CD4-positive, alpha-beta T cell treated with Interleukin-17A for 4 hours (primary cell): ENCODE data around the gene CCL5.

ENCODE experiments used
- DNase-seq: peaks from one replicate; pipeline ENCODE4 v3.0.0-alpha.2; 2020; ENCODE audit warnings: mixed read lengths

Gene CCL5

DNA sequence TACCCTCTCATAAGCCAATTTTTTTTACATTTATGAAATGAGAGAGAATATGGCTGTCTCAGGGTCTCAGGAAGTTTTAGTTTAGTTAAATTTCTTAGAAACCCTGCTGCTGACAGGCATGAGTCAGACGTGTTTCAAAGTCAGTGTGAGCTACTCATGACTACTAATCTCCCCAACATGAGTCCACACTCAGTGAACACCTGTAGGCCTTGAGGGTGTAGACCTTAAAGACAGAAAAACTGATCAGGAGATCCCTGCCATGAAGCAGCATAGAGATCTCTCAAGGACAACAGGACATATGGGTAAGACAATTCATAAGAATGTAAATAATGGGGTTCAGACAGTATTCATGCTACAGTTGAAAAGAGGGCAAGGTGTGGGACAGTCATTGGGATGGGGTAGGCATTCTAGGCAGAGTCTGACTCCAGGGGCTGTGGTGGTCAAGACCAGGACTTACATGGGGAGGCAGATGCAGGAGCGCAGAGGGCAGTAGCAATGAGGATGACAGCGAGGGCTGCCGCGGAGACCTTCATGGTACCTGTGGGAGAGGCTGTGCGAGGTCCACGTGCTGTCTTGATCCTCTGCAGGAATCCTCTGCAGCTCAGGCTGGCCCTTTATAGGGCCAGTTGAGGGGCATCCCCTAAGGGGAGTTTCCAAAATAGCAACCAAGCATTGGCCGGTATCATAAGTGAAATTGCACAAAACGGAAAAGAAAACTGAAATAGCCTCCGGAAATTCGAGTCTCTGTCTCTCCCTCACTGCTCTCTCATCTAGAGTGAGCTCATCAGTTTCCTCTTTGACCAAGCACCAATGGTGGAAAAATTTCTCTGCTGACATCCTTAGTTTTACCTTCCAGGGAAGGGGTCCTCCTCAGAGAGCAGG, at the start of gene CCL5:
CCL5 (minus strand) TSS at position 588 of the 882 bp plus-strand sequence.
- peak; percentile 48 for DNase-seq

DNA sequence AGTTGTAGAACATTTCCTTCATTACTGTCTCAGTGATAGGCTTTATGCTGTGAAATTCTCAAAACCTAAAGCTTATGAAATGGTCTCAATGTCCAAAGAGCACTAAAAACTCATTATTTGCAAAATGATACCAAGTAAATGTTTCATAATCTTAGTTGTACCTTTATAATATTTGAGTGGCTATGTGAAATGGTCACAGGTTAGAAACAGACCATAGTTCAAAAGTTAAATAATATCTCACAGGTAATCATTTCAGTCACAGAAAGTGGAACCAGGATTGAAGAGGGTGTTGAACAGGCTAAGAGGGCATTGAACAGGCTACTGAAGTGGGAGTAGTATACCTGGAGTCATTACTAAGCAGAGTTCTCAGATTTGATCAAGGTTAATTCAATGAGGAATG, 47.6 kb upstream of the CCL5 start:
- DNase-seq = no peak

GRCh38 chr17:35923609-35924114, 43.5 kb upstream of the CCL5 start:
- no peak for DNase-seq

DNA sequence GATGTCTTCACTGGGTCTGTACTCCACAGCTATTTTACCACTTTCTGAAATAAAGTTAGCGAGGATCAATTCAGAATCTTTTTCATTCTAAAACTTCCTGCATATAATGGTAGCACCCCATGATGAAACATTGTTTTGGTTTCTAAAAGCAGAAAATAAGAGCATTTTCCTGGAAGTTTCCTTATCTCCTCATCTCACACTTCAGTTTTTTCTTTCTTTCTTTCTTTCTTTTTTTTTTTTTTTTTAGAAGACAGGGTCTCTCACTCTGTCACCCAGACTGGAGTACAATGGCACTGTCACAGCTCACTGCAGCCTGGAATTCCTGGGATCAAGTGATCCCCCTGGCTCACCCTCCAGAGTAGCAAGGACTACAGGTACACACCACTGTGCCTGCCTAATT, 40.1 kb upstream of the CCL5 start:
- DNase-seq = no peak

GRCh38 chr17:35918665-35919064, 38.5 kb upstream of the CCL5 start:
- no peak for DNase-seq

GRCh38 chr17:35917519-35918213, 37.5 kb upstream of the CCL5 start:
- no peak for DNase-seq

DNA sequence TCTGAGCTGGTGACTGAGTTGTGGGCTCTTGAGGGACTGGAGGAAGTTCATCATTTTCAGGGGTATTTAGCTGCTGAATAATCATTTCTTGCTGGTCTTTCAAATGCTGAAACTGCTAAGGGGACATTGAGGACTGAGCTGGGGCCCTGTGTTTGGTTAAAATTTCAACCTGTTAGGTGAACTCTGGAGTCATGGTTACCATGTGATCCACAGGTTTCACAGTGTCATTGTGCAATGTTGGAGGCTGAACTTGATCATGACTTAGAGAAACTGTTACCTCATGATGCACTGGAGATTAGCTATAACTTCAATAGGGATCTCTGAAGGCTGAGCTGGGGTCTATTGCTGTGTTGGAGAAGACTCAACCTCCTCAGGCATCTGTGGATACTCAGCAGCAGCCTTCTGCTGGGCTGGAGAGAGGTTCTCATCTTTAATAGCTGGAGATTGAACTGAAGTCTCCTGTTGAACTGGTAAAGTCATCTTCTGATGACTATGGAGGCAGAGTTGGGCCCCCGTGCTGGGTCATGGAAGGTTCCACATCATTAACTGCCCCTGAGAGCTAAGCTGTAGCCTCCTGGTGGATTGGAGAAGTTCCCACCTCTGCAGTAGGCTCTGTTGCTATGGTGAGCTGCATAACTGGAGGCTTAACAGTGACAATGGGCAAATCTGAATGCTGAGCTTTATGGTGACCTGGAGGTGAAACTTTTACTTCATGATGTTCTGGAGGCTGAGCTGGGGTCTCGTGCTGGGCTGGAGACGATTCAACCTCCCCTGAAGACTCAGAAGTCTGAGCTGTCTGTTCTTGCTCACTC, 35.2 kb upstream of the CCL5 start:
- no peak for DNase-seq

DNA sequence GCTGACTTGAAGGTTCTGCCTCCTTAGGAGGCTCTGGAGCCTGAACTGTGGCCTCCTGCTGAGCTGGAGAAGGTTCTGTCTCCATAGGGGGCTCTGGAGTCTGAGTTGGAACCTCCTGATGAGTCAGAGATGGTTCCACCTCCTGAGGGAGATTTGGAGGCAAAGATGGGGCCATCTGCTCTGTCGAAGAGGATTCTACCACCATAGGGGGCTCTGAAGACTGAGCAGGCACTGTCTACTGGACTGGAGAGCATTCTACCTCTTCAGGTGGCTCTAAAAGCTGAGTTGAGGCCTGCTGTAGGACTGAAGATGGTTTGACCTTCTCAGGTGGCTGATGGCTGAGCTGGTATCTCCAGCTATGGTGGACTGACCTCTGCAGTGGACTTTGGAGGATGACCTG, 34.2 kb upstream of the CCL5 start:
- no peak for DNase-seq

DNA sequence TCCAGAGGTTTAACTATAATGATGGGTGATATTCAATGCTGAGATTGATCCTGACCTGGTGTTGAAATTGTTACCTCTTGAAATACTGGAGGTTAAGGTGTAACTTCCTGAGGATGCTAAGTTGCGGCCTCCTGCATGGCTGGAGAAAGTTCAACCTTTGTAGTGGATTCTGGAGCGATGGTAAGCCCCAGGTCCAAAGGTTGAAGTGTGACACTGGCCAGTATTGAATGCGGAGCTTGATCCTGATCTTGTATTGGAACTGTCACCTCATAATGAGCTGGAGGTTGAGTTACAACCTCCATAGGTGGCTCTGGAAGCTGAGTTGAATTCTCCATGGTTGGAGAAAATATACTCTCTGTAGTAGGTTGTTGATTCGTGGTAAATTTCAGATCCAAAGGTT, 33.4 kb upstream of the CCL5 start:
- DNase-seq = no peak

- DNase-seq = no peak
Observed at GRCh38 chr17:35912942-35913341, 32.8 kb upstream of the CCL5 start.

GRCh38 chr17:35912339-35912912, 32.3 kb upstream of the CCL5 start:
- no peak for DNase-seq

- DNase-seq = no peak
Observed at GRCh38 chr17:35909408-35909807, 29.2 kb upstream of the CCL5 start.

DNA sequence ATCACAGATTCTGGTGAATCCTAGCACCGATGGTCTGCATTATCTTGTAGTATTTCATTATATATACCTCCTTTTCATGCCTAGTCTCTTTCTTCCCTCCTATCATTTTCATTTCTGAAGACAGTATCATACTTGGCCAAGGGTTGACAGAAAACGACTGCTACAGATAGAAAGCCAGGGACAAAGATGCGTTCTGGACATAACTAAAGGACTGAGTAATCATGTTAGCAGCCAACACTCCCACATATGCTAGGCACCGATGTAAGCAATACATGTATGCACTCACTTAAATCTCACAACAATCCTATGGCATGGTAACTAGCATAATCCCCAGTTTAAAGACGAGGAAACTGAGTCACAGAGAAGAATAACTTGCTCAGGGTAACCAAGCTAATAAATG, 27.5 kb upstream of the CCL5 start:
- no peak for DNase-seq

DNA sequence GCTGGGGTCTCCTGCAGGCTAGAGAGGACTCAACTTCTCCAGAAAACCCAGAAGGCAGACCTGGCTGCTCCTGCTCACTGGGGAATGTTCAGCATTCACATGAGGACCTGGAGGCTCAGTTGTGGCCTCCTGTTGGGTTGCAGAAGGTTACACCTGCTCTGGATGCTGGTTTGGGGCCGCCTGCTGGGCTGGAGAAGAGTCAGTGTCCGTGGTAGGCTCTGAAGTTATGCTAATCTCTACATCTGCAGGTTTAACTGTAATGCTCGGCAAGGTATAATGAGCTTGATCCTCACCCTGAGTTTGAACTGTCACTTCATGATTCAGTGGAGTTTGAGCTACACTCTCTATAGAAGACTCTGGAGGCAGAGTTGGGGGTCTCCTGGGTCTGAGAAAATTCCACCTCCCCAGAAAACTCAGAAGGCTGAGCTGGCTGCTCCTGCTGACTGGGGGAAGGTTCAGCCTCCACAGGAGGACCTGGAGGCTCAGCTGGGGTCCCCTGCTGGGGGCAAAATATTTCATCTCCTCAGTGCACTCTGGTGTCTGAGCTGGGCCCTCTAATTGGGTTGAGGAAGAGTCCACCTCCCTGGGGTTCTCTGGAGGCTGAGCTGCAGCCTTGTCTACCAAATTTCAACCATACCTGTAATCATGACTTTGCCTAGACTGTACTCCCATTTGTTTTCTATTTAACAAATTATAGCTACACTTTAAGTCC, 26.9 kb upstream of the CCL5 start:
- DNase-seq = peak; percentile 19

GRCh38 chr17:35906191-35906925, 26.2 kb upstream of the CCL5 start:
- DNase-seq = no peak

DNA sequence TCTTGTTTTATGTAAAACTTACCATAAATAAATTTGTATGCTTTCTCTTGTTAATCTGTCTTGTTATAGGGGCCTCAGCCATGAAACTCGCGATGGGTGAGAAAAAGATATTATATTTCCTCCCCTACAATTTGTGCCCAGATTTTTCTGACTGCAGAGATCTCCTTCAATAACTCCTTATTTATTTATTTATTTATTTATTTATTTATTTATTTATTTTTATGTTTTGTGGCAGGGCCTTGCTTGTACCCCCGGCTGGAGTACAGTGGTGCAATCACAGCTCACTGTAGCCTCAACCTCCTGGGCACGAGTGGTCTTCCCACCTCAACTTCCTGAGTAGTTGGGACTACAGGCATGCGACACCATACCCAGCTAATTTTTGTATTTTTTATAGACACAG, 23.3 kb upstream of the CCL5 start:
- no peak for DNase-seq

DNA sequence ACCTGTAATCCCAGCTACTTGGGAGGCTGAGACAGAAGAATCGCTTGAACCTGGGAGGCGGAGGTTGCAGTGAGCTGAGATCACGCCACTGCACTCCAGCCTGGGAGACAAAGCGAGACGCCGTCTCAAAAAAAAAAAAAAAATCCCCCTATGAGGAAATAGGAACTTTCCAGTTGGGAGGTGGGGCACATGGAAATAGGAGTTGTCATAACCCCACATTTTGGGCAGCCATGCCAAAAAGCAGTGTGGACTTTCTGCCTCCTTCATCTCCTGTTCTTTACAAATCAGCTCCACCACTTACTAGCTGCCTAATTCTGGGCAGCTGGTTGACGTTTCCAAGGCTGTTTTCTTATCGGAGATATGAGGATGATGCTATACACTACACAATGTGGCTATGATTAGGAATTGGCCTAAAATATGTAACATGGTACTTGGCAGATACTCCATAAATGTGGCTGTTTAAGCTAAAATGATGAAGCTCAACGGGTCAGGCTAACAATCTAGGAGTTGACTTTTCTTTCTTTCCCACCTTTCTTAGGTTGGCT, 21.5 kb upstream of the CCL5 start:
- DNase-seq = no peak

- DNase-seq = peak; percentile 45
Observed at GRCh38 chr17:35900708-35901480, 20.7 kb upstream of the CCL5 start.

GRCh38 chr17:35900280-35900679, 20.1 kb upstream of the CCL5 start:
- DNase-seq = peak; percentile 44
